ENCODE data around the gene FBXL20. TPM values are rescaled to one million over a fixed set of nuclear protein-coding genes. Genes with fewer than 3 reads are reported as not detected.
A peak's percentile ranks its signal among the peaks of the same experiment; 100 is the strongest.

FBXL20 gene
- total RNA-seq, 1 experiment from 2014 or later: 8.2 TPM

GRCh38 chr17:39225959-39226683, 175.3 kb downstream of the FBXL20 start:
- peak; percentile 80 for DNase-seq (ENCODE audit: low read depth)

- DNase-seq (ENCODE audit: low read depth): no peak
Measured at GRCh38 chr17:39225308-39225958, 176.0 kb downstream of the FBXL20 start, which contains the start of gene STAC2. STAC2 (minus strand) TSS chr17:39225945; CDS start chr17:39225502, 443 bp downstream.

DNA sequence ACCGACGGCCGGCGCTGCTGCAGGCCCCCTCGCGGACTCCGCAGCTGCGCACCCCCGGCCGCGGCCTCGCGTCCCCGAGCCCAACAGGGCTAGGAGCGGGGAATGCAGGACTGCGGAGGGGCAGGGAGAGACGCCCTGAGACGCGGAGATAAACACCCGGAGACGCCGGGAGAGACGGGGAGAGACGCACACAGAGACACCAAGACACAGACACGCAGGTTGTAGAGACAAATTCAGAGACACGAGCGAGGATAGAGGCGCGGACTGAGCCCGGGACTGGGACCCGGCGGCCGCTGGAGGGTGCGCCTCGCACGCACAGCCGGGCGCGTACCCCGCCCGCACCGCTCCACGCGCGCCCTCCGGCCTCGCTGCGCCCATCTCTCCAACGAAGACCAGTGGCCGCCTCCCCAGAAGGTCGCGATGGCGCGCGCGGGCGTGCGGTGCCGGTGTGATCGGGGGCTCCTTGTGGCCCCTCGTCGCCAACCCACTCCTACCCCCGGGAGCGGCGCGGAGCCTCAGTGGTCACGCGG, 176.6 kb downstream of the FBXL20 start:
- no peak for DNase-seq (ENCODE audit: low read depth)

DNA sequence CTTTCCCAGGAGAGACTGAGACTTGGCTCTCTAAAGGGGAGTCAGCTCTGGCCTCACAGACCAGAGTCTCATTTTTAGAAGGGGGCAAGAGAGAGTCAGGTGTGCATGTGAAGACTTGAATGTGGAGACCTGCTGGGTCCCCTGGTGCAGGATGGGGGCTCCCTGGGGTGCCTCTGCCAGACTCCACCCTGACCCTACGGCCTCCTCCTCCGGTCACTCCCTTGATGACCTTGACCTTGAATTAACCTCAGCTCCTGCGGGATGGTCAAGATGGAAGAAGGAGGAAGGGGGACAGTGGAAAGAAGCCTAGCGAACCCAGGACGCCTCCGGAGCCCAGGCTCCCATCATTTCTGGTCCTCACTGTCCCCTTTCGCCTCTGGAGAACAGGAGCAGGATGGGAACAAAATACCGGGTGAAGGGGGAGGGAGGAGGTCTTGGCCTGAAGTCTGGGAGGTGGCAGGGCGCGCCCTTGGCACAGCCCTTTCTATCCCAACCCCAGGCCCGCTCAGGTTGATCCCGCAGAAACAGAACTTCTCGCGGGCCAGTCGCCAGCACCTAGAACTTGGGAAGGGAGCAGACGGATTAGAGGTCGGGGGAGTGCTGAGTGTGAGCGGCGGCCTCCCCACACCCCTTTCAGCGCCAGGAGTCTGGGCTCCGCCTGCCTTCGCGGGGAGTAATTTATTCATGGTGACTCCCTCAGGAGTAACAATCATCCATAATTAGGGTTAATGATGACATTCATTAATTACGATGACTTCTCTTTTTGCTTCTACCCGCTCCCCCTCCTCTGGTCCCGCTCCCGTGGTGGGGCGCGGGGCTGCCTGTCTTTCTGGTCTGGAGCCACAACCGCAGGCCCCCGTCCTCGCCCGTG, 177.3 kb downstream of the FBXL20 start:
- no peak for DNase-seq (ENCODE audit: low read depth)

GRCh38 chr17:39222866-39223834, 178.3 kb downstream of the FBXL20 start:
- DNase-seq (ENCODE audit: low read depth): no peak

- no peak for DNase-seq (ENCODE audit: low read depth)
Measured at GRCh38 chr17:39222151-39222550, 179.3 kb downstream of the FBXL20 start.

- no peak for DNase-seq (ENCODE audit: low read depth)
Measured at GRCh38 chr17:39221572-39221971, 179.9 kb downstream of the FBXL20 start.

DNA sequence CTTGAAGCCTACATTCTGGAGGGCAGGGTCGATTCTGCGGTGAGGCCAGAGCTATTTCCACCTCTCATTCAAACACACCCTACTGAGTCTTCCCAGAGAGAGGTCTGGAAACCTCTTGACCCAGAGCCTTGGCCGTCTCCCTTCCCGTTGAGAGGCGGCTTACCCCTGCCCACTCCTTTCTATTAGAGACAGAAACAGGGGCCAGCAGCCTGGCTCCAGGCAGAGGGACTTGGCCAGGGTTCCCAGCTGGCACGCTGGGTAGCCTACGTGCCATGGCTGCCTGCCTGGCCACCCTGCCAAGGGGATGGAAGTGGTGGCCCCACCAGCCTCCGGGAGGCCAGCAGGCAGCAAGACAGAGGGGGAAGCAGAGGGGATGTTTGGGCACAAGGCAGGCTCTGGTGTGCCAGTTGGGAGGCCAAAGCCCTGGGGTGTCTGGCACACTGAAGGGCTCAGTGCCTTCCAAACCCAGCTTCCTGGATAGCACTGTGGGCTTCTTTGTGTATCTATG, 181.7 kb downstream of the FBXL20 start:
- no peak for DNase-seq (ENCODE audit: low read depth)

DNA sequence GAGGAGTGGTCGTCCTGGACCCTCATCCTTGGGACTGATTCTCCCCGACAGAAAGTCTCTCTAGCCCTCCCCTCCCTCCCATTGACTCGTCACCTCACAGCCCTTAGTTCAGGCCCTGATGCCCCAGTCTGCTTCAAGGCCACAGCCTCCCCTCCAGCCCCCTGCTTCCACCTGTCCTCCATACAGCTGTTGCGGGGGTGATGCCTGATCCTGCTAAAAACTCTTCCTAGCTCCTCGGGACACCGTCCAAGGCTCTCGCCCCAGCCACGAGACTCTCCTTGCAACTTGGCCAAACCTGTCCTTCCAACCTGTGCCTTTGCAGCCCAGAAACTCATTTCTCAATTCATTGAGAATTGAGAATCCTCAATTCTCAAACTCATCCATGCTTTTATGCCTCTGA, 182.5 kb downstream of the FBXL20 start:
- DNase-seq (ENCODE audit: low read depth): no peak

- no peak for DNase-seq (ENCODE audit: low read depth)
Measured at GRCh38 chr17:39217734-39218369, 183.6 kb downstream of the FBXL20 start.

GRCh38 chr17:39213852-39214251, 187.6 kb downstream of the FBXL20 start:
- peak; percentile 76 for DNase-seq (ENCODE audit: low read depth)

- DNase-seq (ENCODE audit: low read depth): no peak
Measured at GRCh38 chr17:39212841-39213480, 188.5 kb downstream of the FBXL20 start.

DNA sequence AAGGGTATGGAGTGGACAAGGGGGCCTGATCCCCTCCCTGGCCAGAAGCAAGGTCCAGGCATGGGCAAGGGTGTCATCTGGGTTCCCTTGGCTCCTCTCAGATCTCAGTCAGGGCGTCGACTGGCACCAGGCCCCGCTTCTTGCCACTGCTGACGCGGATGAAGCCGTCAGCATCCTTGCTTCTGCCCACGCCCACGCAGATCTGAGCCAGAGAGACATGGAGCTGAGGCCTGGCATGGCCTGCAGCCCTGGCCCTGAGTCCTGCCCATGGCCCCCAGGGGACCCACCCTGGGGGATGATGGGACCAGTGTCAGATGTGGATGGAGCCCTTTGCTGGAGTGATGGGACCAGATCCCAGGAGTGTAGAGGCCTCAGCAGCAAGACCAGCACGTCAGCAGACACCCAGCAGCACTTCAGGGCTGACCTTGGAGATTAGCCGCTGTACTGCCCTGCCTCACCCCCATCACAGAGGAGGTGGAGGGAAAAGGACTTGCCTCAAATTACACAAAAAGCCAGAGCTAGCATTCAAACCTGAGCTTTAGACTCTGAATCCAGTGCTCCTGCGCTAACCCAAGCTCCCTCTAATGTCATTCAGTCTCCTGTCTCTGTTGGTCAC, 189.1 kb downstream of the FBXL20 start:
- DNase-seq (ENCODE audit: low read depth): no peak

DNA sequence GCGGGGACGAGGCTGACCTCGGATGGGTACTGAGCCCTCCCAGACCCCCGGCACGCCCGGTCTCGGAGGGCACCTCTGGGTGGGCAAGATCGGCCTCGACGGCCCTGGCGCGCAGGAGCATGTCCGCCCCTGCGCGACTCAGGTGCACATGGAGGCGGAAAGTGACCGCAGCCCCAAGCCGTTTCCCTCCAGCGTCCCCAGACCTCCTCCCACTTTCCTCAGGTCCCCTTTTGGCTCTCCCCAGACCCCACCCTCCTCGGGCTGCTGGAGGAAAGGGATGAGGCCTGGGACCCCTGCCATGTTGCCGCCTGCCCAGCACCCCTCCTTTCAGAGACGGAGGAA, 191.4 kb downstream of the FBXL20 start:
- DNase-seq (ENCODE audit: low read depth): no peak

- peak; percentile 51 for DNase-seq (ENCODE audit: low read depth)
Measured at GRCh38 chr17:39209317-39210092, 191.9 kb downstream of the FBXL20 start.

DNA sequence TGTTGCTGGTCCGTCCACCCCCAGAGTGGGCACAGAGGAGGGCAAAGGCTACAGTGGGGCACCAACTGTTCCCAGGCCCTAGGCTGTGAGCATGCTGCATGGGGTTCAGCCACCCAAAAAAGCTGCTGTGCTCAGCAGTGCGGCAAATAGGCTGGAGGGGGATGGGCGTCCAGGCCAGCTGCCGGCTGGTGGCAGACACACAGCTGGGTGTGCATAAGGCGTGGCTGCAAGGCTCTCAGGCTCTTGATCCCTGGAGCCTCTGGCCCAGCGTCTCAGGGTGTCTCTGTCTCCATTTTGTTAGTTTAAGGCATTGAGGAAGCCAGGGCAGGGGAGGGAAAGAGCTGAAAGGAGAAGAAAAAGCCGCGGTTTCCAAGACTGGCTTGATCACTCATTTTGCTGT, 192.5 kb downstream of the FBXL20 start:
- no peak for DNase-seq (ENCODE audit: low read depth)

DNA sequence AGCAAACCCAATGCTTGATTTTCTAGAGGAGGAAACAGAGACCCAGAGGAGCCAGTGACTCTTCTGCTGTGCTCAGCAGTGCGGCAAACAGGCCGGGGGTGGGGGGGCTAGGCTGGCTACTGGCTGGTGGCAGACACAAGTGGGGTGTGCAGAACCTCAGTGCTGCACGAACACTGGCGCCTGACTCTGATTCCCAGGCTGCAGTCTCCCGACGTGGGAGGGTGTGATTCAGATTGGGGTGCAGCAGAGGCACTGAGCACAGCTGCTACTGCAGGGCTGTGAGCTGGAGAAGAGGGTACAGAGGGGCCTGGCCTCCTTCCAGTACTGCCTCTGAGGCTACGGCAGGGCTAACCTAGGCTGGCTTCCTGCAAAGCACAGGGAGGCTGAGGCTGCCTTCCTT, 193.3 kb downstream of the FBXL20 start:
- DNase-seq (ENCODE audit: low read depth): no peak

DNA sequence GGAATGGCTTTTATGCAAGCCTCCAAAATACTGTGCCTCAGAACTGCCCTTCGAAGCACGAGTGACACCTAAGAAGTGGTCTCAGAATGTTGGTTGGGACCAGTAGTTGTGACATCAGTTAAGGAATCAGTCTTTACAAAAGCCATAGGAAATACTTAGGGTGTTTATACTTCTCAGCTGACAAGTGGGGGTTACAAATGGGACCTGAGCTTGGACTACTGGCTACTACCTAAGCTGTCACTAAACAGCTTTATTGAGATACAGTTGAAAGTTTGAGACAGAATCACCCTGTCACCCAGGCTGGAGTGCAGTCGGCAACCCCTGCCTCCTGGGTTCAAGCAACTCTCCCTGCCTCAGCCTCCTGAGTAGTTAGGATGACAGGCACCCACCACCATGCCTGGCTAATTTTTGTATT, 196.3 kb downstream of the FBXL20 start:
- DNase-seq (ENCODE audit: low read depth): no peak

GRCh38 chr17:39204245-39204644, 197.2 kb downstream of the FBXL20 start:
- no peak for DNase-seq (ENCODE audit: low read depth)
